NCI-H2107 treated with DMSO at 0.1 percent for 48 hours (cell line): ENCODE results near the gene RPL9.
A peak's percentile ranks its signal among the peaks of the same experiment; 100 is the strongest.
"Not testable (repeated sequence)": the region's sequence is repeated elsewhere in the genome, so short reads cannot be mapped to it uniquely, and the experiment has no call there.

ENCODE experiments used
- DNase-seq: peaks from one replicate; lab custom pipeline; 2025; ENCODE audit not compliant: unreplicated experiment; lab: John Stamatoyannopoulos, UW

The RPL9 gene

DNA sequence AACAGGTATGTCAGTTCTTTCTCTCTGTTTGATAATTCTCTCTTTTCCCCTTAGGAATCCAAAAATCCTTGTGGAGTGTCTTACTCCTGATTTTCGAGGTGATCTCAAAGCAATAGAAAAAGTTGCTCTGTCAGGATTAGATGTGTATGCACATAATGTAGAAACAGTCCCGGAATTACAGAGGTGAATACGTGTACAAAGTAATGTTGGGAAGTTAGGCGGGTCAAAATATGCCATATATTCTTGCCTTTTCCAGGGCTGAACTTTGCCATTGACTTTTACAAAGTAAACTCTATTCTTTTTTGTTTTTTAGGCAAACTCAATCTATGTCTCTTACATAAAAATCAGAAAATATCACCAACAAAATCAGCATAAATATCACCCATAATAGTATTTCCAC is 8.7 kb upstream of the RPL9 start:
- DNase-seq: no peak

DNA sequence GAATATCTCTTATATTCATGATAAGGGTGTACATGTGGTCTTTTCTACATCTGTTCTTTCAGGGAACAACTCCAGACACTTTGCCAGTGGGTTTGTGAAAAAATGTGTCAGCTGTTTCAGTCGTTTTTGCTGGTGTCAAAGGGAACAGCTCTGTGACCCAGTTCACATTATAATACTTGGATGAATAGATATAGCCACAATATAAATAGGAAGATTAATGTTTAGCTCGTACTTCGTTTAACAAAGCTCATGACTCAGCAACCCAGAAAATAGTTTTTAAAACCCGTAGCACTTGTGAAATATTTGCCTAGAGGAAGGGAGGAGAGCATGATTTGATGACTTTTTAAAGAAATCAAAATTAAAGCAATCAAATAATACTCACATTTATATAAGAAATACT is 8.0 kb upstream of the RPL9 start:
- DNase-seq: no peak

GRCh38 chr4:39464886-39465501 is 6.3 kb upstream of the RPL9 start:
- DNase-seq: peak; percentile 15

- not testable (repeated sequence) for DNase-seq
These were observed 589 bp downstream of the RPL9 start for GRCh38 chr4:39458161-39458504.

DNA sequence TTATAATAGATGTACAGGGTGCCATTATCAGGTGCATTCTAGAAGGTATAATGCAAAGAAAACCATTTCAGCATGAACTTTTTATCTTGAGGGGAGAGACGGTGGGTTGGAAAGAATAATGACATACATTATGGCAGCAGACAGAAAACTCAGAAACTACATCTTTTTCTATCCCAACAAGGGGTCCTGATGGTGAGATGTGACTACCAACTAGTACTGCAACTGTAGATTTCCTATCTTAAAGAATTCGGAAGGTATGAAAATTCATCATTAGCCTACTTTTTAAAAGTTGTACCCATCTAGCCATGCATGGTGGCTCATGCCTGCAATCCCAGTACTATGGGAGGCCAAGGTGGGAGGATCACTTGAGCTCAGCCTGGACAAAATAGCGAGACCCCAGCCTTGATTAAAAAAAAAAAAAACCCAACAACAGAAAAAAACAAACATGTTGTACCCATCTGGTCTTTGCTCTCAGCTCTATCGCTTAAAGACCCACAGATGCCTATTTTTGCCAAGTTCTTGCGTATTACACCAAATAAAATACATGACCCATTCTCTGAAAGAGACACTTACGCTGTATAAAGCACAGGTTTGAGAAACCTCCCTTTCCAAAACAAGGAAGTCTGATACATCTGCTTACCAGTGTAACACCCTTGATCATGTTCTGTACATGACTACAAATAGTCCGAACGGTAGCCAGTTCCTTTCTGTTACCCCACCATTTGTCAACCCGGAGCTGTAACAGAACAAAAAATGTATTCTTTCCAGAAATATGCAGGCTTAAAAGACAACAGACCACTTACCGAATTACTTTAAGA is 1.6 kb downstream of the RPL9 start:
- no peak for DNase-seq

- no peak for DNase-seq
These were observed 3.2 kb downstream of the RPL9 start for GRCh38 chr4:39455486-39455885.

DNA sequence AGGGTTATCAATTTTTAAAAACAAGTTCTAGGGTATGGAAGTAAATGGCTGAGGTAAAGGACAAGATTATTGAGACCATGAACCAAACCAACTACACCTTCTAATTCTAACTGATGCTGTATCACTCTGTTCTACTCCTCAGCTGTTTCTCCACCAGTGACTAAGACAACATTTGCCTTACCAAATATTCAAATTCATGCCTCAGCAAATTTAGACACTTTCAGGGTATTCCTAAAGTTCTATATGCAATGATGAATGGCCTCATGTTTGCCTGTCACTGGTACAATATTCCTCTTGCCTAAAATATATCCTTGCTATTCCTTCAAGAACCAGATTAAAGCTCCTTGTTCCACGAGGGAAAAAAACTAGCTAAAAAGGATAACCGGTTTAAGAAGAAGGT is 5.0 kb downstream of the RPL9 start:
- no peak for DNase-seq

DNA sequence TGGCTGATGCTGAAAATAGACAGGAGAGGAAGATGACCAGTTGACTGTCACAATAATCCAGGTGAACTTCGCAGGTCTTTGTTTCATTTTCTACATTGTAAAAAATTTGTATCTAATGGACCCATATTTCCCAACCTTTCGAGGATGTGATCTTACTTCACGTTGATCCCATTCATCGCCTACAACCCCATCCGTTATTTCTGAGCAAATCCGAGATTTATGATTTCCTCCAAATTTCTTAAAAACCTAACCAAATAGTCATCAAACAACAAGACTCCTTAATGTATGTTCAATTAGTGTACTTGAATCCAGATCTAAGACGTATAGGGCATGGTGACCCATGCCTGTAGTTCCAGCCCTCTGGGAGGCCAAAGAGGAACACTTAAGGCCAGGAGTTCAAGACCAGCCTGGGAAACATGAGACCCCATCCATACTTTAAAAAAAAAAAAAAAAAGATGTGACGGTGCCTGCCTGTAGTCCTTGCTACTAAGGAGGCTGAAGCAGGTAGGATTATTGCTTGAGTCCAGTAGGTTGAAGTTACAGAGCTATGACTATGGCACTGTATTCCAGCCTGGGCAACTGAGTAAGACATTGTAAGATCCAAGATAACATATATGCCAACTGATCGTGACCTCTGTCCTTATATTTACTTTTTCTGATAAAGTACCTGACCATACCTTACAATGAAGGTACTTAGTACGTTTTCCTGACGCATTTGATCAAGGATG is 5.7 kb downstream of the RPL9 start:
- DNase-seq: no peak

DNA sequence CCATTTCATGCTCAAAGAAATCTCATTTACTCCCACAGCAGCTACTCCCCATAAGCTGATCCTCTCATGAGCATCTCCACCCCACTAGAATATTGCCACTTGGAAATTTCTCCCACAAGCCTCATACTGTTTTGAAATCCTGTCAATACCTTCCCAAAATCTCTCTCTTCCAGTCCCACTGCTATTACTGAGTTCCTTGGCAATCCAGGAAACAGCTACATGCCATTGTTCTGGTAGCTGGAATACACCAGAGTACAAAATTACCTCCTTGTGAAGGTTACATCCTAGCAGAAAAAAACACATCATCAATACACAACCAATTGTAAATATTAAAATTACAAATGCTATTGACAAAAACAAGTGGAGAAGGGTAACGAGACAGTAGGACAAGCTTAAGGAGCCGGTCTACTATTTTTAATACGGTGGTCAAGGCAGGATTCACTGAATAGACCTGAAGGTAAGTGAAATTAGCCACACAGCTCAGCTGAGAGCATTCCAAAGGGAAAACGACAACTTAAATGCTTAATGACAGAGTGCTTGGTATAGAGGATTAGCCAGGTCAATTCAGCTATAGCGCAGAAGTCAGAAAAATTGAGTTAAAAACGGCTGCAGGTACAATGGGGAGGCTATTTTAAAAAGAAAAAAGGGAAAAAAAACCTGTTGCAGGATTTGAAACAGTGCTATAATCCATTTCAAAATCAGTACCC is 6.4 kb downstream of the RPL9 start:
- no peak for DNase-seq

DNA sequence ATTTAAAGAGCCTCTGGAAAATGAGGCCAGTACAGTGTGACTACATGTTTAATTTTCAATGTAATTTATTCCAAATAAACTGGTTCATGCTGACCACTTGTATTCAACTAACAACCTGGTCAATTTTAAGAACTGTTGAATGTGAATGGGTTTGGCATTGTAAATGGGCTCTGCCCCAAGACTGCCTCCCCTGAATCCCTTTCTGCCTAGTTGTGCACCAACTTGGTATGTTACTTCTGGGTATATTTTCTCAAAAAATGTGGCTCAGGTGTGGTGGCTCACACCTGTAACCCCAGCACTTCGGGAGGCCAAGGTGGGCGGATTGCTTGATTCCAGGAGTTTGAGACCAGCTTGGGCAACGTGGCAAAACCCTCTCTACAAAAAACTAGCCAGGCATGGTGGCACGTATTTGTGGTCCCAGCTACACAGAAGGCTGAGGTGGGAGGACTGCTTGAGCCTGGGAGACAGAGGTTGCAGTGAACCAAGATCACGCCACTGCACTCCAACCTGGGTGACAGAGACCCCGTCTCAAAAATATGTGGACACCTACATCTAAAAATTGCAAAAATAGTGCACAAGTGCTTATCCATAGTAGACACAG is 7.2 kb downstream of the RPL9 start:
- no peak for DNase-seq

GRCh38 chr4:39450618-39451017 is 8.1 kb downstream of the RPL9 start:
- no peak for DNase-seq

- no peak for DNase-seq
These were observed 11.7 kb downstream of the RPL9 start for GRCh38 chr4:39446842-39447573.

DNA sequence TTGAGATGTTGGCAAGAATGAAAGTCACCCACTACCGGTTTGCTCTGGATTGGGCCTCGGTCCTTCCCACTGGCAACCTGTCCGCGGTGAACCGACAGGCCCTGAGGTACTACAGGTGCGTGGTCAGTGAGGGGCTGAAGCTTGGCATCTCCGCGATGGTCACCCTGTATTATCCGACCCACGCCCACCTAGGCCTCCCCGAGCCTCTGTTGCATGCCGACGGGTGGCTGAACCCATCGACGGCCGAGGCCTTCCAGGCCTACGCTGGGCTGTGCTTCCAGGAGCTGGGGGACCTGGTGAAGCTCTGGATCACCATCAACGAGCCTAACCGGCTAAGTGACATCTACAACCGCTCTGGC is 12.3 kb downstream of the RPL9 start:
- no peak for DNase-seq

- no peak for DNase-seq
These were observed 15.7 kb downstream of the RPL9 start for GRCh38 chr4:39442998-39443397.

GRCh38 chr4:39441593-39441992 is 17.1 kb downstream of the RPL9 start:
- DNase-seq: no peak

- no peak for DNase-seq
These were observed 22.8 kb downstream of the RPL9 start for GRCh38 chr4:39435659-39436563.

GRCh38 chr4:39433878-39434492 is 24.7 kb downstream of the RPL9 start:
- DNase-seq: no peak

DNA sequence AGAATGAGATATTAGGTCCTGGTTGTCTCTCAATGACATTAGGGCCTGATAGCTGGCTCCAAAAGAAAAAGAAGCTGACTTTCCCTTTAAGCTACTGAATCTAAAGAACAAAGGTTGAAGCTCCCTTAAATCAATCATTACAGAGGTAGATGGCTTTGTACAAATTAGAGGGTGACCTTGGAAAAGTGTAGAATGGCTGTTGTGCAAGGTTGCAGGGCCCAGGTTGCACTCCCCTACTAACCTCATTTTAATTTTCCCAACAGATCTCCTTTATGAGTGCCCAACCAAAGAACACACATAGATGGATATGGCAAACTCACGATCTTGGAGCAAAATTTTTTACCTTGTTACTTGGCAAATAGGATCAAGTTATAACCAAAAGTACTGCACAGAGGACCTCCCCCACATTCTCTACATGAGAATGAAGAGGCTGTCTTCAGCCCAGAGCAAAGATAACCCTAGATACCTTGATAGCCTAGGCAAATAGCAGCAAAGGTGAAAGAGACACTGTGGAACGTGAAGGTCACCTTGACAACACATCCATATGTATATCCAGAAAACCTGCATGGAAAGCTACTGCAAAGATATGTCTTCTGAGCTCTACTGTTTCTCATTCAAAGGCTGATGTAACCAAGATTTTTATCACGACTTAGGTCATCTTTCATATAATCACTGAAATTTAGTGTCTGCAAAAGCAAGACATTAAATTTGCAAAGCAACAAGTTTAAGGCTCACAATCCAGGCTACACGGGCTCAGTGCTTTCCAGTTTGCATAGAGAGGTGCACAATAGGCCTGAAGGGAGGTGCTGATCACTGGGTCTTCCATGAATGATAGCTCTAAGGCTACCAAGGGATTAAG is 29.0 kb downstream of the RPL9 start:
- no peak for DNase-seq
